ENCODE measurements around the gene CEP78.

The CEP78 gene

DNA sequence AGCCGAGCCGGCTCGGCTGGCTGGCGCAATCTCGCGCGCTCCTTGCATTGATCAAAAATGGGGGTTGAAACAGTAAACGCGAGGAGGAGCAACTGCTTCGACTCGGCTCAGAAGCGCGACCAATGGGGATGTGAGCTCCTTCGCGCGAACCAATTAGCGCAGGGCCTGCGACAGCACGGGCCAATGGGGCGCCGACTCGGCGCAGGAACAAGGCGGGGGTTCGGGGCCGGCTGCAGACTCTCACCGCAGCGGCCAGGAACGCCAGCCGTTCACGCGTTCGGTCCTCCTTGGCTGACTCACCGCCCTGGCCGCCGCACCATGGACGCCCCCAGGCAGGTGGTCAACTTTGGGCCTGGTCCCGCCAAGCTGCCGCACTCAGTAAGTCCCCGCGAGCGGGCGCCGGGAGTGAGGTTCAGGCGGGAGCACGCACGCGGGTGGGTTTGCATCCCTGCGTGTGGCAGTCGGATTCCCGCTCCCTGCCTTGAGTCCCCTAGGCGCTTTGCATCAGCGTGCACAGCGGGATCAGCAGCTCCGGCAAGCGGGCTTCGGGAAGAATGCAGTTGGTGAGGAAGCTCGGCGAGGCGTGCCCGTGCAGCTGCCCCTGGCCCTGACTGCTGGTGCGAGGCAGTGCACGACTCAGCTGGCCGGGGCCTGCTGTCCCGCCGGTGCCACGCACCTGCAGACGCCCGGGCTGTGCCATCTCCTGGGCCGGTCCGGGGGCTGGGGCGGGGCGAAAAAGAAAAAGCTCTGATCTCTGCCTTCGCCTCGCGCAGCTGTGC is 61.2 kb downstream of the CEP78 start, which contains the start of gene PSAT1:
PSAT1 (plus strand) TSS at position 233 of the 779 bp plus-strand sequence; CDS start at position 319, 86 bp downstream.
- under 1% methylated on average over 76 of the region's 76 CpGs for WGBS
- Histone ChIP-seq H3K36me3 (ENCODE audit: insufficient read depth, low read length) (peaks cover 25% of the 10 kb centered on the region), H3K9ac (ENCODE audit: low read depth, low read length) (peak within 1 kb of the TSS; percentile 95), H3K9me3 (ENCODE audit: insufficient read depth, low read depth, low read length) (no peaks in the 10 kb centered on the region), H3K4me3 (ENCODE audit: low read length) (peak within 1 kb of the TSS; percentile 76), H3K27me3 (ENCODE audit: insufficient read depth, low read length) (no peaks in the 10 kb centered on the region), H3K27ac (ENCODE audit: low read depth, low read length) (peak within 1 kb of the TSS; percentile 98), H3K4me1 (ENCODE audit: insufficient read depth, low read length) (peaks cover 13% of the 10 kb centered on the region)

DNA sequence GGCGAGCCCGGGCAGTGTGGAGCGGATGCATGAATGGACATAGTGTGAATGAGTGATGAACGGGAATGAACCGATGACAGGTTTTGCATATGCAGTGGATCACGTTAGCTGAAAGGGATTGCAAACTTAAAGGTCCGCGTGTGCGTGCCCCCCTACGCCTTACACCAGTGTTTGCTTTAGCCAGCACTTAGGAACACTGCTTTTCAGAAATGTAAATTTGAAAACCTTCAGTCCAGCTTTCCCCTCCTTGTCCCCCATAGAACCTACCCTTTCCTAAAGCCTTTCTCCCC is 61.7 kb downstream of the CEP78 start:
- Histone ChIP-seq H3K36me3 (ENCODE audit: insufficient read depth, low read length) (peaks cover 31% of the 10 kb centered on the region), H3K4me1 (ENCODE audit: insufficient read depth, low read length) (peaks cover 13% of the 10 kb centered on the region), H3K27me3 (ENCODE audit: insufficient read depth, low read length) (no peaks in the 10 kb centered on the region), H3K27ac (ENCODE audit: low read depth, low read length) (peak overlapping the region; percentile 98), H3K9ac (ENCODE audit: low read depth, low read length) (peak overlapping the region; percentile 95), H3K4me3 (ENCODE audit: low read length) (peak overlapping the region; percentile 76), H3K9me3 (ENCODE audit: insufficient read depth, low read depth, low read length) (no peaks in the 10 kb centered on the region)
- under 1% methylated on average over 10 of the region's 10 CpGs for WGBS

DNA sequence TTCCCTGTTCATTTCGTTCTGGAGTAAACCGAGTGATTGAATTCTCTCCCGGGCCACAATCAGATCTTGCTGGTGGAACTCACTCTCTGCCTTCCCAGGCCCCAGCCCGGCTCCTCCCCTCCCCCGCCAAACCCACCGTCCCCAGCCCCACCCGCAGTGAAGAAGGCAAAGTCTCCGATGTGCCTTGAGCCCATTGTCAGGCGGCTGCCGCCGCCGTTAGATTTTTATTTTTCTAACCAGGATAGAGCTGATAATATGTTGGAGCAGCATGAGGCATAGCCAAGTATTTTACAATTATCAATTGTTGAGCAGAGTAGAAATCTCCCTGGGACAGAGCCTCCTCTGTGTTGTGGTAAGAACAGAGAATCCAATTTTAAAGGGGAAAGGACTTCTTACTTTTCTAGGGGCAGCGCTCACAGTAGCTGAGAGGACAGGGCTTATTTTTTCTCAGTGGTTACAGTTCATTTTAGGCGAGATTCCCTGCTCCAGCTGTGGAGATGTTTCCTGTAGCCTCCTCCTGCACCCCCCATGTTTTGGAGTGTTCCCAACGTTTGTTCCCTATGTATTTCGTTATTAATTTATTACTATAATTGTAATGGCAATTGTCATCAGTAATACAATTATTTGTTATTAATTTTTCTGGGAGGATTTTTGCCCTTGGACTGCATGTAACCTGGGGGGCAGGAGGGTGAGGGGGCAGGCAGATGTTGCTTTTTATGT is 62.3 kb downstream of the CEP78 start:
- Histone ChIP-seq H3K27me3 (ENCODE audit: insufficient read depth, low read length) (no peaks in the 10 kb centered on the region), H3K9me3 (ENCODE audit: insufficient read depth, low read depth, low read length) (no peaks in the 10 kb centered on the region), H3K9ac (ENCODE audit: low read depth, low read length) (peak overlapping the region; percentile 95), H3K27ac (ENCODE audit: low read depth, low read length) (peak overlapping the region; percentile 98), H3K4me3 (ENCODE audit: low read length) (peak overlapping the region; percentile 76), H3K4me1 (ENCODE audit: insufficient read depth, low read length) (peaks cover 13% of the 10 kb centered on the region), H3K36me3 (ENCODE audit: insufficient read depth, low read length) (peaks cover 36% of the 10 kb centered on the region)
- 2% methylated on average over 14 of the region's 16 CpGs for WGBS

DNA sequence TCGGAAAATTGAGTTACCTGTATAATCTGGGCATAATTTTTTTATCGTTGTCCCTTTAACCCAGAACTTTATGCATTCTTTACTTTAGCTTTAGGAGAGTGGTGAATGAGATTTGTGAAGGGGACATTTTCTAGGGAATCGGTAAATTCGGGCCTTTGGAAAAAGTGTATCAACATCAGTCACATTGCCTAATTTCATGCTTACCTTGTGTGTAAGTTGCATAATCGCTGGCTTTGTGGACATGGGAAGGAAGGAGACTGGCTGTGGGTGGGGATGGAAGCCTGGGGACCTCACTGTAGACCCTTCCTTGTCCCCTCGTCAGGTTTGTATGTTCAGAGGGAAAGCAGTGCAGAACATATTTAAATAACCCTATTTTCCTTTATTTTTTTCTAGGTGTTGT is 64.3 kb downstream of the CEP78 start:
- H3K36me3 ChIP-seq (ENCODE audit: insufficient read depth, low read length): peaks cover 56% of the 10 kb centered on the region
- WGBS: 97% methylated on average over 3 of the region's 6 CpGs

DNA sequence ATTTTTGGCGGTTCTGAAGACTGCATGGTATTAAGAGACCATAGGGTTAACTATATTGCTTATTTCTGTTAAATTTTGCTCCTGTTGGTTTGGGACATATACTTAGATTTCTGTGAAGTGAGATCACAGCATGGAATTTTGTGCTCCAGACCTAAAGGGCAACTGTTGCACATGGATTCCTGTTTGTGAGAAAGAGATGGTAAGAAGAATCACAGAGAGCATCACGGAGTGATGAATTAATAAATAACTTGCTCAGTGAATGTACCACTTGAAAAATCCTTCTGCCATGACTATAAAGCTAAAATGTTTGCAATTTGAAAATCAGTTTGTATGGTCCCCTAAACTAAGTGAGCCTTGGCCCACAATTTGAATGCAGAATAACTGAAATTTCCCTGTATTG is 65.6 kb downstream of the CEP78 start:
- H3K9ac ChIP-seq (ENCODE audit: low read depth, low read length): no peak overlapping the region
- no peak overlapping the region for H3K4me3 ChIP-seq (ENCODE audit: low read length)
- H3K9me3 ChIP-seq (ENCODE audit: insufficient read depth, low read depth, low read length): no peaks in the 10 kb centered on the region
- H3K27ac ChIP-seq (ENCODE audit: low read depth, low read length): no peak overlapping the region
- no peaks in the 10 kb centered on the region for H3K4me1 ChIP-seq (ENCODE audit: insufficient read depth, low read length)
- no peaks in the 10 kb centered on the region for H3K27me3 ChIP-seq (ENCODE audit: insufficient read depth, low read length)
- 98% methylated on average over 2 of the region's 2 CpGs for WGBS
- peaks cover 68% of the 10 kb centered on the region for H3K36me3 ChIP-seq (ENCODE audit: insufficient read depth, low read length)

More for the DNA sequence above, 64.3 kb downstream of the CEP78 start:
- no peak overlapping the region for H3K27ac ChIP-seq (ENCODE audit: low read depth, low read length)
- H3K9ac ChIP-seq (ENCODE audit: low read depth, low read length): no peak overlapping the region
- H3K9me3 ChIP-seq (ENCODE audit: insufficient read depth, low read depth, low read length): no peaks in the 10 kb centered on the region
- H3K27me3 ChIP-seq (ENCODE audit: insufficient read depth, low read length): no peaks in the 10 kb centered on the region
- no peak overlapping the region for H3K4me3 ChIP-seq (ENCODE audit: low read length)
- peaks cover 9% of the 10 kb centered on the region for H3K4me1 ChIP-seq (ENCODE audit: insufficient read depth, low read length)

DNA sequence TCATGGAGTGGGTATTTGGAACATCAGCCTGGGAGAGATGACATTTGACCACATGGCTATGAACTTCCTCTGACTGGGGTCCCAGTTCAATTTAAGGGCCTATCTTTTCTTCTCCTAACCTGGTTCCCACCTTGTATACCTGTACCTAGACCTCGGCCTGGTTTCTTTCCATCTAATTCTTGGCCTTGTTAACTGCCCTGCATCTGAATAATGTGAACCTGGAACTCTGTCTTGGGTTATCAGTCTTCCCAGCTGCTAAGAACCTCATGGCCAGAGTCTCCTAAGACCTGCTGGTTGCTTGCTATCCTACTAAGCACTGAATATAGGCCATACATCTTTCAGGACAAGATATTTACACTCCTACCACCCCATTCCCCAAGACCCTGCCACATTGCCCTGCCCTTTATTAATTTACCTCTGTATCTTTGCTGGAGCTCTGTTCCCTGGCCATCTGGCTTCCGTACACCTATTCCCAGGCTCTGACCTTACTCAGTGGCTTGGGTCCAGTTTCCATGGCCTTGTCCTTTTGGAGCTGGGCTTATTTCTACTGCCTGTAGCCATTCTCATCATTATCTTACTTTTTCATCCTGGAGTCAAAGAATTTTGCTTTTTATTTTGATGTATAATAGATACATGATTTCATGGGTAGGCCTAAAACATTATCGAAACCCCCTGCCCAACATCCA is 67.6 kb downstream of the CEP78 start:
- Histone ChIP-seq H3K9me3 (ENCODE audit: insufficient read depth, low read depth, low read length) (no peaks in the 10 kb centered on the region), H3K4me1 (ENCODE audit: insufficient read depth, low read length) (no peaks in the 10 kb centered on the region), H3K4me3 (ENCODE audit: low read length) (no peak overlapping the region), H3K9ac (ENCODE audit: low read depth, low read length) (no peak overlapping the region), H3K27ac (ENCODE audit: low read depth, low read length) (no peak overlapping the region), H3K27me3 (ENCODE audit: insufficient read depth, low read length) (no peaks in the 10 kb centered on the region), H3K36me3 (ENCODE audit: insufficient read depth, low read length) (peaks cover 89% of the 10 kb centered on the region)
- 93% methylated on average over 2 of the region's 3 CpGs for WGBS

DNA sequence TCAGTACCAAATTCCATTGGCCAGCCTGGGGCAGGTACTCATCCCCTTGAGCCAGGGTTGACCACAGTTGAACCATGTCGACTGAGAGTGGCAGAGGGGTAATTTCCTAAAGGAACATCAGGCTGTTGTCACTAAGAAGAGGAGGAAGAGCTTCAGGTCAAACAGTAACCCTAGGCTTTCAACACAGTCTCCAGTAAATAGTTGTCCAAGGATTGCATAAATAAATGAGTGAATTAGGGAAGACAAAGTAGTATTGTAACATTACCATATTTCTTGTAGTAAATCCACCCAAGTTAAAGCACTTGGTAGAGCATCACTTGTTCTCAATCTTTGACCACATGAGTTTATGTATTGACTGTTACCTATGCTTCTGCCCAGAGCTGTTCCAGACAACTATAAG is 68.5 kb downstream of the CEP78 start:
- Histone ChIP-seq H3K27me3 (ENCODE audit: insufficient read depth, low read length) (no peaks in the 10 kb centered on the region), H3K27ac (ENCODE audit: low read depth, low read length) (no peak overlapping the region), H3K9ac (ENCODE audit: low read depth, low read length) (no peak overlapping the region), H3K9me3 (ENCODE audit: insufficient read depth, low read depth, low read length) (no peaks in the 10 kb centered on the region), H3K36me3 (ENCODE audit: insufficient read depth, low read length) (peaks cover 97% of the 10 kb centered on the region), H3K4me3 (ENCODE audit: low read length) (no peak overlapping the region), H3K4me1 (ENCODE audit: insufficient read depth, low read length) (no peaks in the 10 kb centered on the region)
- 91% methylated on average over 1 of the region's 1 CpG for WGBS

DNA sequence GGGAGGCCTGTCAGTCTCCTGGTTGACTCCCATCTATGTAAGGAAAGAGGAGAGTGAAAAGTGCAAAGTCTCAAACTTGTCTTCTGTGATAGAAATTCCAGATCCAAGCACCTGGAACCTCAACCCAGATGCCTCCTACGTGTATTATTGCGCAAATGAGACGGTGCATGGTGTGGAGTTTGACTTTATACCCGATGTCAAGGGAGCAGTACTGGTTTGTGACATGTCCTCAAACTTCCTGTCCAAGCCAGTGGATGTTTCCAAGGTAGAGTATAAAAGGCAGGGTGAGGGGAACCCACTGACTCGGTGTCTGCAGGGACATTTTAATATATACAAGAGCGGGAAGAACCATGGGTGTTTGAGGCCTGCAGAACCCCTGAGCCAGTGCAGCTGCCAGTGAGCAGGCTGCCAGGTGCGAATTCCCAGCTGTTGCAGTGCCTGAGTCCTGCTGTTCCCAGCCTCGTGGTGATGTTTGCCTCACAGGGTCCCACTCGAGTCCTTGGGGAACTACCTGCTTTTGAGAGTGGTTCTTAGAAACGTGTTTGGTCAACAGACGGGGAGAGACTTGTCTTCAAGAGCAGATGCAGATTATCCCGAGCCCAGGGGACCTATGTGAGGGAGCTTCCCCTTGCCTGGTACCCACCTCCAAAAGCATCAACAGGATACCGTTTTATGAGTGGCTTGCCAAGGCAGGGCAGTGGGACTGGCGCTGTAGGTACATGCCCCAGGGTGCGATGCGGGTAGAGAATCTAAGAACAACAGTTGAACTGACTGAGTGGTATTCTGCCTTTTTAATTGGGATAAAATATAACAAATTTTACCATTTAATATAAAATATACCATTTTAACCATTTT is 70.6 kb downstream of the CEP78 start:
- WGBS: 90% methylated on average over 16 of the region's 16 CpGs
- H3K9me3 ChIP-seq (ENCODE audit: insufficient read depth, low read depth, low read length): no peaks in the 10 kb centered on the region
- no peak overlapping the region for H3K27ac ChIP-seq (ENCODE audit: low read depth, low read length)
- no peaks in the 10 kb centered on the region for H3K4me1 ChIP-seq (ENCODE audit: insufficient read depth, low read length)
- H3K27me3 ChIP-seq (ENCODE audit: insufficient read depth, low read length): no peaks in the 10 kb centered on the region
- no peak overlapping the region for H3K9ac ChIP-seq (ENCODE audit: low read depth, low read length)
- peaks cover 99% of the 10 kb centered on the region for H3K36me3 ChIP-seq (ENCODE audit: insufficient read depth, low read length)
- no peak overlapping the region for H3K4me3 ChIP-seq (ENCODE audit: low read length)

DNA sequence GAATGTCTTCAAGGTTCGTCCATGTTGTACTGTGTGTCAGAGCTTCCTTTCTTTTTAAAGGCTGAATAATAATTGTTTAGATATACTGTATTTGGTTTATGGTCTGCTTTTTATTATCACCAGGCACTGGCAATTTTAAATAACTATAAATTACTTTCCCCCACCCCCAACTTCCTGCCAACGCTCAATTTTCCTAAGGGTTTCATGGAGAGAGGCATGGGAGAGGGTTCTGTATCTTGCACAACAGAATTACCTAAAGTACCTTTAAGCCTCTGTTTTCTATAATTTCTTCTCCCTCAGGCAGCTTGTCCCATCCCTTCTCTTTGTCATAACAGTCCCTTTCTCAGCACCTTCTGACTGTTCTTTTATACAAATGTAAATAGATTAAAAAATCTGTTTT is 71.5 kb downstream of the CEP78 start:
- no peak overlapping the region for H3K4me3 ChIP-seq (ENCODE audit: low read length)
- no peak overlapping the region for H3K9ac ChIP-seq (ENCODE audit: low read depth, low read length)
- 64% methylated on average over 2 of the region's 2 CpGs for WGBS
- peaks cover 99% of the 10 kb centered on the region for H3K36me3 ChIP-seq (ENCODE audit: insufficient read depth, low read length)
- H3K9me3 ChIP-seq (ENCODE audit: insufficient read depth, low read depth, low read length): no peaks in the 10 kb centered on the region
- H3K4me1 ChIP-seq (ENCODE audit: insufficient read depth, low read length): no peaks in the 10 kb centered on the region
- H3K27me3 ChIP-seq (ENCODE audit: insufficient read depth, low read length): no peaks in the 10 kb centered on the region
- no peak overlapping the region for H3K27ac ChIP-seq (ENCODE audit: low read depth, low read length)

DNA sequence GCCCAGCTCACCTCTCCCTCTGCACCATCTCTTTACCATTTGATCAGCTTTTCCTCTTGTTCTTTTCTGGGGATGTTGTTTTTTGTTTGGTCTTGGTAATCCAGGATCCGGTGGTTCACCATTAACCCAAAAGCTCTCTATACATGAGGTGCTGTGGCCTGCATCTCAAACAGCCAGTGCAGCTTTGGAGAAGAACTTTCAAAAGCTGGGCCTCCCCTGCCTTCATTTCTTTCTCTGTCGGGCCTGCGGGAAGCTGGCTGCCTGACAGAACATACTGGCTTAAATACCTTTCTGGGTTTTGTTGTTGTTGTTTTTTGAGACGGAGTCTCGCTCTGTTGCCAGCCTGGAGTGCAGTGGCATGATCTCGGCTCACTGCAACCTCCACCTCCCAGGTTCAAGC is 73.2 kb downstream of the CEP78 start:
- H3K27ac ChIP-seq (ENCODE audit: low read depth, low read length): no peak overlapping the region
- no peak overlapping the region for H3K9ac ChIP-seq (ENCODE audit: low read depth, low read length)
- no peak overlapping the region for H3K4me3 ChIP-seq (ENCODE audit: low read length)
- peaks cover 98% of the 10 kb centered on the region for H3K36me3 ChIP-seq (ENCODE audit: insufficient read depth, low read length)
- WGBS: 96% methylated on average over 6 of the region's 6 CpGs
- no peaks in the 10 kb centered on the region for H3K4me1 ChIP-seq (ENCODE audit: insufficient read depth, low read length)
- no peaks in the 10 kb centered on the region for H3K27me3 ChIP-seq (ENCODE audit: insufficient read depth, low read length)
- H3K9me3 ChIP-seq (ENCODE audit: insufficient read depth, low read depth, low read length): no peaks in the 10 kb centered on the region
